ENCODE results near the gene WDR3.

DNA sequence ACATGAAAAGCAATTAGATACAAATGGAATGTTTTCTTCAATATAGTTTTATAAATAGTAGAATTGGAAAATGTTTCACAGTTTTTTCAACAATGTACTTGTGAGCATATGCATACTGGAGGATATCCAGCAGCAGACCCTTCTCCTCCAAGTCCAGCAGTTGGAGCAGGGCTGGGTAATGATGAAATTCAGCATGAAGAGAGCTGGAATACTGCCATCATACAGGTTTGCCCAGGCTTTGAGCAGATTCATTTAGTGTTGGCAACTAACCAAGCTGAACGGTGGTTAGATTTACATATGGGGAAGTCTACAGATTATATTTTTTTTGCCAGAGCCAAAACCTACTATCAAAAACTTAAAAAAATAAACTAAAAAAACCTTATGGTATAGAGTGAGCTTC lies 38.3 kb downstream of the WDR3 start:
- TF ChIP-seq, protein P1, sequence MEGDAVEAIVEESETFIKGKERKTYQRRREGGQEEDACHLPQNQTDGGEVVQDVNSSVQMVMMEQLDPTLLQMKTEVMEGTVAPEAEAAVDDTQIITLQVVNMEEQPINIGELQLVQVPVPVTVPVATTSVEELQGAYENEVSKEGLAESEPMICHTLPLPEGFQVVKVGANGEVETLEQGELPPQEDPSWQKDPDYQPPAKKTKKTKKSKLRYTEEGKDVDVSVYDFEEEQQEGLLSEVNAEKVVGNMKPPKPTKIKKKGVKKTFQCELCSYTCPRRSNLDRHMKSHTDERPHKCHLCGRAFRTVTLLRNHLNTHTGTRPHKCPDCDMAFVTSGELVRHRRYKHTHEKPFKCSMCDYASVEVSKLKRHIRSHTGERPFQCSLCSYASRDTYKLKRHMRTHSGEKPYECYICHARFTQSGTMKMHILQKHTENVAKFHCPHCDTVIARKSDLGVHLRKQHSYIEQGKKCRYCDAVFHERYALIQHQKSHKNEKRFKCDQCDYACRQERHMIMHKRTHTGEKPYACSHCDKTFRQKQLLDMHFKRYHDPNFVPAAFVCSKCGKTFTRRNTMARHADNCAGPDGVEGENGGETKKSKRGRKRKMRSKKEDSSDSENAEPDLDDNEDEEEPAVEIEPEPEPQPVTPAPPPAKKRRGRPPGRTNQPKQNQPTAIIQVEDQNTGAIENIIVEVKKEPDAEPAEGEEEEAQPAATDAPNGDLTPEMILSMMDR (conservative IDR thresholded peaks at IDR 0.05; ENCODE audit: low read depth in 2 of 2): no peak
- TF ChIP-seq ZNF331 (CRISPR knock-in tag; IDR thresholded peaks at IDR 0.05; ENCODE audit: low read depth) (no peak), EZH2phosphoT487 (IDR thresholded peaks at IDR 0.05; ENCODE audit: unreplicated experiment) (no peak), EZH2 (IDR thresholded peaks at IDR 0.05; ENCODE audit: low read depth, unreplicated experiment) (no peak)
- TF ChIP-seq, protein P2, sequence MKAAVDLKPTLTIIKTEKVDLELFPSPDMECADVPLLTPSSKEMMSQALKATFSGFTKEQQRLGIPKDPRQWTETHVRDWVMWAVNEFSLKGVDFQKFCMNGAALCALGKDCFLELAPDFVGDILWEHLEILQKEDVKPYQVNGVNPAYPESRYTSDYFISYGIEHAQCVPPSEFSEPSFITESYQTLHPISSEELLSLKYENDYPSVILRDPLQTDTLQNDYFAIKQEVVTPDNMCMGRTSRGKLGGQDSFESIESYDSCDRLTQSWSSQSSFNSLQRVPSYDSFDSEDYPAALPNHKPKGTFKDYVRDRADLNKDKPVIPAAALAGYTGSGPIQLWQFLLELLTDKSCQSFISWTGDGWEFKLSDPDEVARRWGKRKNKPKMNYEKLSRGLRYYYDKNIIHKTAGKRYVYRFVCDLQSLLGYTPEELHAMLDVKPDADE (IDR thresholded peaks at IDR 0.05): no peak
- TF ChIP-seq, protein P3, sequence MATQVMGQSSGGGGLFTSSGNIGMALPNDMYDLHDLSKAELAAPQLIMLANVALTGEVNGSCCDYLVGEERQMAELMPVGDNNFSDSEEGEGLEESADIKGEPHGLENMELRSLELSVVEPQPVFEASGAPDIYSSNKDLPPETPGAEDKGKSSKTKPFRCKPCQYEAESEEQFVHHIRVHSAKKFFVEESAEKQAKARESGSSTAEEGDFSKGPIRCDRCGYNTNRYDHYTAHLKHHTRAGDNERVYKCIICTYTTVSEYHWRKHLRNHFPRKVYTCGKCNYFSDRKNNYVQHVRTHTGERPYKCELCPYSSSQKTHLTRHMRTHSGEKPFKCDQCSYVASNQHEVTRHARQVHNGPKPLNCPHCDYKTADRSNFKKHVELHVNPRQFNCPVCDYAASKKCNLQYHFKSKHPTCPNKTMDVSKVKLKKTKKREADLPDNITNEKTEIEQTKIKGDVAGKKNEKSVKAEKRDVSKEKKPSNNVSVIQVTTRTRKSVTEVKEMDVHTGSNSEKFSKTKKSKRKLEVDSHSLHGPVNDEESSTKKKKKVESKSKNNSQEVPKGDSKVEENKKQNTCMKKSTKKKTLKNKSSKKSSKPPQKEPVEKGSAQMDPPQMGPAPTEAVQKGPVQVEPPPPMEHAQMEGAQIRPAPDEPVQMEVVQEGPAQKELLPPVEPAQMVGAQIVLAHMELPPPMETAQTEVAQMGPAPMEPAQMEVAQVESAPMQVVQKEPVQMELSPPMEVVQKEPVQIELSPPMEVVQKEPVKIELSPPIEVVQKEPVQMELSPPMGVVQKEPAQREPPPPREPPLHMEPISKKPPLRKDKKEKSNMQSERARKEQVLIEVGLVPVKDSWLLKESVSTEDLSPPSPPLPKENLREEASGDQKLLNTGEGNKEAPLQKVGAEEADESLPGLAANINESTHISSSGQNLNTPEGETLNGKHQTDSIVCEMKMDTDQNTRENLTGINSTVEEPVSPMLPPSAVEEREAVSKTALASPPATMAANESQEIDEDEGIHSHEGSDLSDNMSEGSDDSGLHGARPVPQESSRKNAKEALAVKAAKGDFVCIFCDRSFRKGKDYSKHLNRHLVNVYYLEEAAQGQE (IDR thresholded peaks at IDR 0.05; ENCODE audit: unreplicated experiment): no peak

Data from GM23338 (cell line).